Ureter (tissue), 1 donor: ENCODE results near the gene TMEM42. TPM values are rescaled to one million over a fixed set of nuclear protein-coding genes. Genes with fewer than 3 reads are reported as not detected.

Experiments
- DNase-seq: peaks from one replicate; pipeline ENCODE4 v3.0.0-alpha.2; 2020; ENCODE audit warnings: low spot score
- total RNA-seq: library from RNA; stranded (reverse); gene quantifications from one replicate; pipeline ENCODE4 v1.2.4, GENCODE V29; 2023
- donor health status: DM: yes; HTN: yes; CAD: no.

The TMEM42 gene
- total RNA-seq, 1 donor from 2014 or later: 13.1 TPM

- no peak for DNase-seq
Measured at GRCh38 chr3:44910693-44911092, 49.0 kb downstream of the TMEM42 start.

GRCh38 chr3:44913868-44914468 lies 52.3 kb downstream of the TMEM42 start:
- peak; percentile 64 for DNase-seq

- DNase-seq: no peak
Measured at GRCh38 chr3:44914936-44915335, 53.2 kb downstream of the TMEM42 start.

Other genes starting within 250 kb of the TMEM42 start
- gene ZNF197, start 236.9 kb upstream of the TMEM42 start, total RNA-seq: 23.6 TPM
- 13.5 TPM for gene ZNF35, start 213.2 kb upstream of the TMEM42 start, total RNA-seq
- 11.4 TPM for gene ZNF502, start 149.3 kb upstream of the TMEM42 start, total RNA-seq
- 6.3 TPM for gene ZNF501, start 132.3 kb upstream of the TMEM42 start, total RNA-seq
- gene KIAA1143, start 100.3 kb upstream of the TMEM42 start, total RNA-seq: 27.4 TPM
- 0.83 TPM for gene KIF15, start 100.1 kb upstream of the TMEM42 start, total RNA-seq
- gene TGM4, start 12.7 kb downstream of the TMEM42 start, total RNA-seq: not detected
- 151 TPM for gene ZDHHC3, start 114.3 kb downstream of the TMEM42 start, total RNA-seq
- 62.1 TPM for gene EXOSC7, start 114.3 kb downstream of the TMEM42 start, total RNA-seq
- 58.9 TPM for gene CLEC3B, start 164.4 kb downstream of the TMEM42 start, total RNA-seq